Sciatic nerve (tissue), 2 donors: Measurements from ENCODE around the gene MPP1. TPM values are rescaled to one million over a fixed set of nuclear protein-coding genes. Genes with fewer than 3 reads are reported as not detected.

ENCODE experiments used
- ATAC-seq: fragments of 200-7000 bp; cut with Tn5 transposase; one replicate; pipeline ENCODE4 v1.9.1; 2020; ENCODE audit warnings: mild to moderate bottlenecking, moderate library complexity
- DNase-seq: peaks from one replicate; pipeline ENCODE4 v3.0.0-alpha.2; 2020; ENCODE audit warnings: low spot score
- intact Hi-C: fragments of 100-400 bp; cut with DNase I; formaldehyde crosslinking; loops from one replicate; pipeline ENCODE4 v1.14.2; 2022
- total RNA-seq: library from RNA; stranded (reverse); fragmentation: NEBNext Ultra II Directional; extraction: Animal tissue kit (Norgen Biotek cat#: 25700); gene quantifications from one replicate; pipeline ENCODE4 v1.2.1, GENCODE V29; 2021
- donor health status: DM: no; HTN: no; CAD: no.
- donor health status: DM: no; HTN: no; CAD: no.

Gene MPP1
- total RNA-seq, 1 donor from 2014 or later = 52.0 TPM

GRCh38 chrX:154738011-154738738 is 67.1 kb downstream of the MPP1 start:
- ATAC-seq (peak; percentile 60), DNase-seq (no peak)
- intact Hi-C loops = no loop called here

DNA sequence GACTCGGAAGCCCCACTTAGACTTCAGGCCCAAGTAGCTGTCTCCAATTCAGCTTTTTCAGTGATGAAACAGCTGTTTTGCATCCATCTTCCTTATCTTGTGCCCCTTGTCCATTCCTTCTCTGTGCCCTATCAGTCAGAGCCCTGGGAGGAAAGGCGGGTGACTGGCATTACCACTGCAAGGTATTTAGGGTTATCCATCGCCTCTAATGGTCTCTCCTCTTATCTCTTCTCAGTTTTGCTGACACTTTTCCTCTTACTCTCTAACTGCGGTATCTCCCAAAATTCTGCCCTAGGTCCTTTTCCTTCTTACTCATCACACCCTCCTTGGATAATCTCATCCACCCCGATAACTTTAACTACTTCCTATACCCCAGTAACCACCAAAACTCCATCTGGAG is 68.1 kb downstream of the MPP1 start:
- intact Hi-C loops = no loop called here
- DNase-seq (no peak), ATAC-seq (no peak)

- ATAC-seq (peak; percentile 56), DNase-seq (no peak)
- intact Hi-C loops = no loop called here
These were observed 69.4 kb downstream of the MPP1 start for GRCh38 chrX:154735695-154736393.

DNA sequence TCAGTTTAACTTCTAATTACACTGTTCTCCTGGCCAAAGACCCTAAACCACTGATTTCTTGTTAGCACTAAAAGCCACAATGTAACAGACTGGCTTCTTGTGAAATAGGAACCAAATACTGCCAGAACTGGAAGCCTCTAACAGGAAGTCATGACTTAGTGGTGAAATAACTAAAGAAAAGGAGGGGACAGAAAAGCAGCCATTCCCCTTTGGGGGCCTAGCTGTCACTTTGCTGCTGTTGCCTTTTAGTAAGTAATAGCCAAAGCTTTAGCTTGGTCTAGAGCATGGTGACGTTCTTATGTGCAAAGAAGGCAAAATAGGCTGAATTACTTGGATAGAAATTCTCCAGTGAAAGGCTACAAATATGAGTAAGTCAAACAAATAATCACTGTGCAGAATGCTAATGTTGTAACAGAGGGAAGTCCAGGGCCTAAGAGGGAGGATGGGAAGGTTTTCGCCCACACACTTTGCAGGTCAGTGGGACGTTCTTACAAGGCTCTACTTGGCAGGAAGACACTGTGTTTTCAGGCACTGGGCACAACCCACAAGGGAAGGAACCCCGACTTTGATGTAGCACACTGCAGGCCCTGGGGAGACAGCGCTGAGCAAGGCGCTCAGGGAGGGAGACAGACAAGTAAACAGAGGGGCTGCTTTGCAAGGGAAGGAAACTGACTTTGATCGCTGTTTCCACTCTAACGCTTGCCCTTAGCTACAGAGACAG is 71.1 kb downstream of the MPP1 start:
- intact Hi-C loops = no loop called here
- peak; percentile 78 for ATAC-seq
- no peak for DNase-seq

GRCh38 chrX:154733066-154733425 is 72.2 kb downstream of the MPP1 start:
- intact Hi-C loops = no loop called here
- DNase-seq = no peak
- no peak for ATAC-seq

GRCh38 chrX:154732421-154733065 is 72.7 kb downstream of the MPP1 start:
- DNase-seq (no peak), ATAC-seq (no peak)
- intact Hi-C loops = no loop called here

DNA sequence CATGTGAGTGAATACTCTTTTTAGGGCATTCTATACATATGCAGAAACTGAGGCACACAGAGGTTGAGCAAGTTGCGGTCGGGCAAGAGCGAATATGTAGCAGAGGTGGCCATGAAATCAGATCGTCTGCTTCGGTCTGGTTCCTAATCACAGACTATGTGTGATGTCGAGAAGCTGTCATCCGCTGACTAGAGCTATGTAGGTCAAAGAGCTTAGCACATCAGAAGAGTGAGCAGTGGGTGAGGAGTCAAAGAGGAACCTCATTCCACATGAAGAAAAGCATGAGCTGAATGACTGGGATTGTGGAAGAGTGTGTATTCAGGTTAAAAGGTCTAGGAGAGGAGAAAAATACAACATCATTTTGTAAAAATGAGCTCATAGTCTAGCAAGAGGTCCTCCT is 73.4 kb downstream of the MPP1 start:
- no peak for ATAC-seq
- intact Hi-C loops = no loop called here

GRCh38 chrX:154731184-154731583 is 74.1 kb downstream of the MPP1 start:
- ATAC-seq (no peak), DNase-seq (no peak)
- intact Hi-C loops = no loop called here

More for the DNA sequence above, 73.4 kb downstream of the MPP1 start:
- no peak for DNase-seq

- intact Hi-C loops = no loop called here
- ATAC-seq (peak; percentile 34), DNase-seq (peak; percentile 66)
These were observed 74.9 kb downstream of the MPP1 start for GRCh38 chrX:154730253-154730891.

DNA sequence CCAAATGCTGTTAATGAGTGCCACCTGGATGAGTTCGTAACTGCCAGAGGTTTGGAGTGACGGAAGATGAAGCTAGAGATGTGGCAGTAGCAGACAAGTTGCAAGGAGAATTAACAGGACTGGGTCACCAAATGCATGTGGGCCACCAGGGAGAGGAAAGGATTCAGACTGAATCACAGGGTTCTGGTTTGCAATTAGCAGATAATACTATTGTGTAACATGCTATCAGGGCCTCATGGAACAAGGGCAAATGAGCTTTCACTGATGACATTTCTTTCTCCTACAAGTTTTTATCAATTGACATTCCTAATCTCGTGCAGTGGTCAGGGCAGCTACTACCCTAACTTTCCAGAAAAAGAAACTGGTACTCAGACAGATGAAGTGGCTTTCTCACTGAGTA is 75.8 kb downstream of the MPP1 start:
- intact Hi-C loops = no loop called here
- ATAC-seq (no peak), DNase-seq (no peak)

Other genes with a start within 250 kb of the MPP1 start
- not detected for gene CTAG1A, start 220.4 kb downstream of the MPP1 start, total RNA-seq
- not detected for gene CTAG1B, start 186.2 kb downstream of the MPP1 start, total RNA-seq
- gene CTAG2, start 151.9 kb downstream of the MPP1 start, total RNA-seq = not detected
- 7.6 TPM for gene GAB3, start 54.4 kb downstream of the MPP1 start, total RNA-seq
- 27.9 TPM for gene DKC1, start 42.6 kb downstream of the MPP1 start, total RNA-seq
- gene SMIM9, start 29.2 kb upstream of the MPP1 start, total RNA-seq = not detected
- gene F8A1, start 80.9 kb upstream of the MPP1 start, total RNA-seq = 24.1 TPM
- gene F8, start 217.2 kb upstream of the MPP1 start, total RNA-seq = 63.0 TPM
- gene FUNDC2, start 221.4 kb upstream of the MPP1 start, total RNA-seq = 94.6 TPM